CD14-positive monocyte (primary cell): ENCODE measurements around the gene BCAR3. TPM values are rescaled to one million over a fixed set of nuclear protein-coding genes. Genes with fewer than 3 reads are reported as not detected.

Source experiments
- DNase-seq, 3 donors: peaks; one replicate each; pipeline ENCODE4 v3.0.0-alpha.2; 2011 to 2022
- H2AFZ ChIP-seq: 2 replicates; pipeline ENCODE4 v1.6.0; 2012; ENCODE audit warnings: mild to moderate bottlenecking, low read depth, low read length, inconsistent platforms; ENCODE audit not compliant: insufficient read depth, poor library complexity, severe bottlenecking
- H3K27ac ChIP-seq, 2 donors: 1 replicate in 1 of 2; 2 replicates in 1 of 2; pipeline ENCODE4 v1.5.1; 2012 to 2013; ENCODE audit warnings: low read length in 2 of 2, control low read depth in 1 of 2, inconsistent platforms in 1 of 2, low read depth in 1 of 2, mild to moderate bottlenecking in 1 of 2
- H3K27me3 ChIP-seq, 2 donors: one replicate each; pipeline versions ENCODE4 v1.6.0 to v1.6.1; 2011 to 2013; ENCODE audit warnings: low read length in 2 of 2; ENCODE audit not compliant: control insufficient read depth in 2 of 2, insufficient read depth in 2 of 2
- H3K36me3 ChIP-seq, 2 donors: replicated peaks in 1 of 2; 1 replicate in 1 of 2; 2 replicates in 1 of 2; pipeline versions ENCODE4 v1.5.1 to v1.6.1; 2012 to 2013; ENCODE audit warnings: low read length in 2 of 2, control low read depth in 1 of 2, inconsistent platforms in 1 of 2, mild to moderate bottlenecking in 1 of 2; ENCODE audit not compliant: insufficient read depth in 2 of 2, control insufficient read depth in 1 of 2
- H3K4me1 ChIP-seq, 2 donors: 1 replicate in 1 of 2; 2 replicates in 1 of 2; pipeline versions ENCODE4 v1.5.1 to v1.6.1; 2012 to 2013; ENCODE audit warnings: low read length in 2 of 2, control low read depth in 1 of 2, inconsistent platforms in 1 of 2, mild to moderate bottlenecking in 1 of 2, moderate library complexity in 1 of 2; ENCODE audit not compliant: insufficient read depth in 2 of 2, control insufficient read depth in 1 of 2
- H3K4me2 ChIP-seq: replicated peaks from 2 replicates; pipeline ENCODE3; 2012; ENCODE audit warnings: low read length, moderate library complexity, mild to moderate bottlenecking; ENCODE audit not compliant: poor library complexity, severe bottlenecking; ENCODE audit errors: extremely low read depth
- H3K4me3 ChIP-seq, 3 experiments: fragments of 200-600 bp in 1 of 3; sonication (generic) in 1 of 3; replicated peaks in 1 of 3; 1 replicate in 2 of 3; 2 replicates in 1 of 3; pipeline ENCODE4 v1.5.1; 2011 to 2013; ENCODE audit warnings: low read length in 3 of 3, mild to moderate bottlenecking in 3 of 3, control low read depth in 2 of 3, low read depth in 2 of 3, inconsistent platforms in 1 of 3, moderate library complexity in 1 of 3
- H3K79me2 ChIP-seq: 2 replicates; pipeline ENCODE4 v1.6.0; 2012; ENCODE audit warnings: mild to moderate bottlenecking, control low read depth, inconsistent platforms, low read length, moderate library complexity; ENCODE audit not compliant: insufficient read depth
- H3K9ac ChIP-seq: 2 replicates; pipeline ENCODE4 v1.6.0; 2017; ENCODE audit warnings: low read length, mild to moderate bottlenecking; ENCODE audit not compliant: insufficient read depth, poor library complexity, severe bottlenecking
- H3K9me3 ChIP-seq, 2 donors: replicated peaks in 1 of 2; 1 replicate in 1 of 2; 2 replicates in 1 of 2; pipeline versions ENCODE4 v1.5.1 to v1.6.1; 2012 to 2013; ENCODE audit warnings: low read length in 2 of 2, control low read depth in 1 of 2; ENCODE audit not compliant: control insufficient read depth in 1 of 2, insufficient read depth in 1 of 2
- H4K20me1 ChIP-seq: 2 replicates; pipeline ENCODE4 v1.6.0; 2012; ENCODE audit warnings: mild to moderate bottlenecking, low read length, control low read depth, moderate library complexity; ENCODE audit not compliant: insufficient read depth
- H3K27ac Mint-ChIP-seq, 7 donors: one replicate each; pipeline ENCODE4 v1.8.0; 2020; ENCODE audit warnings: mild to moderate bottlenecking in 7 of 7, mixed read lengths in 7 of 7, moderate library complexity in 6 of 7, inconsistent platforms in 2 of 7
- H3K27me3 Mint-ChIP-seq, 3 donors: one replicate each; pipeline ENCODE4 v1.8.0; 2021 to 2022; ENCODE audit warnings: low read depth in 3 of 3, mild to moderate bottlenecking in 3 of 3, mixed read lengths in 3 of 3, moderate library complexity in 3 of 3, inconsistent platforms in 1 of 3
- H3K36me3 Mint-ChIP-seq, 2 donors: one replicate each; pipeline ENCODE4 v1.8.0; 2020; ENCODE audit warnings: mixed read lengths in 2 of 2, inconsistent platforms in 1 of 2, mild to moderate bottlenecking in 1 of 2
- H3K4me1 Mint-ChIP-seq: one replicate; pipeline ENCODE4 v1.8.0; 2020; ENCODE audit warnings: mild to moderate bottlenecking, mixed read lengths
- H3K4me3 Mint-ChIP-seq, 2 donors: one replicate each; pipeline ENCODE4 v1.8.0; 2020; ENCODE audit warnings: mild to moderate bottlenecking in 2 of 2, mixed read lengths in 2 of 2, moderate library complexity in 1 of 2
- H3K9me3 Mint-ChIP-seq, 7 donors: one replicate each; pipeline ENCODE4 v1.8.0; 2020 to 2022; ENCODE audit warnings: mixed read lengths in 7 of 7, mild to moderate bottlenecking in 6 of 7, moderate library complexity in 6 of 7, inconsistent platforms in 2 of 7
- WGBS: methylation state at CpG from one replicate; pipeline ENCODE4 v1.1.5; 2013; ENCODE audit warnings: missing lambda C conversion rate; ENCODE audit not compliant: insufficient coverage; 5-methylcytosine and 5-hydroxymethylcytosine counted together
- intact Hi-C, 2 donors: fragments of 100-400 bp; cut with micrococcal nuclease; formaldehyde crosslinking; loops; one replicate each; pipeline versions ENCODE4 v1.15.0 to v1.15.1; 2023
- polyA plus RNA-seq, 3 donors: library from polyadenylated mRNA; depleted of rRNA in 1 of 3; unstranded in 2 of 3; stranded (reverse) in 1 of 3; fragments of 300-500 nt in 2 of 3; fragments of >200 nt in 1 of 3; fragmentation: Illumina TruSeq in 2 of 3; gene quantifications; 1 replicate in 2 of 3; 2 replicates in 1 of 3; pipeline ENCODE4 v1.2.3, GENCODE V29; 2012 to 2021
- TF ChIP-seq, protein P1 (sequence below): fragments of 200-600 bp; IDR thresholded peaks from one replicate; pipeline ENCODE4 v1.8.0; 2022; ENCODE audit warnings: antibody characterized with exemption, mild to moderate bottlenecking

BCAR3 gene
- polyA plus RNA-seq, 3 donors: 0.05 to 0.41 TPM; not detected in 1

DNA sequence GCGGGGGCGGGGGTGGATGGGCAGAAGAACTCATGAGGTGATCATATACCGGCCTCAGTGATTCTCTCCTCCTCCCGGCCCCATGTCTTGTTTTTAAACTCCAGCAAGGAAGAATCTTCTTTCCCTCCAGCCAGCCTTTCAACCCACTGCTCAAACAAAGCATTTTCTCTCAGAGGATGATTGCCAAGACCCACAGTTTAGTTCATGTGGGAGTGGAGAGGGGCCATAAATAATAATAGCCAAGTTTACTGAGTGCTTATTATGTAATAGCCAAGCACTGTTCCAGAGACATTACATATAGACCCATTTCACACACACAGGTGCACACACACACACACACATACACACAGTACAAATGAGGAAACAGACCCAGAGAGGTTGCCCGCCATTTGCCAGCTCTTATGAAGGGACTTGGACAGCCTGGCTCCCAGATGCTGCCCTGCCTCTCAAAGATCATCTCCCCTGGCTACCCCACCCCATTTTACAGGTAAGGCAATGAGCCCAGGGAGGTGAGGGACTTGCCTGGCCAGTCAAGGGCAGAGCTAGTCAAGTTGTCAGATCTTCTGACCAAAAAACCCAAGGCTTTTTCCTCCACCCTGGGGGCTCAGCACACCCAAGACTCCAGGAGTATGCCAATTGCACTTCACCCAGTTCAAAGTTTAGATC, 18.0 kb upstream of the BCAR3 start:
- TF ChIP-seq, protein P1, sequence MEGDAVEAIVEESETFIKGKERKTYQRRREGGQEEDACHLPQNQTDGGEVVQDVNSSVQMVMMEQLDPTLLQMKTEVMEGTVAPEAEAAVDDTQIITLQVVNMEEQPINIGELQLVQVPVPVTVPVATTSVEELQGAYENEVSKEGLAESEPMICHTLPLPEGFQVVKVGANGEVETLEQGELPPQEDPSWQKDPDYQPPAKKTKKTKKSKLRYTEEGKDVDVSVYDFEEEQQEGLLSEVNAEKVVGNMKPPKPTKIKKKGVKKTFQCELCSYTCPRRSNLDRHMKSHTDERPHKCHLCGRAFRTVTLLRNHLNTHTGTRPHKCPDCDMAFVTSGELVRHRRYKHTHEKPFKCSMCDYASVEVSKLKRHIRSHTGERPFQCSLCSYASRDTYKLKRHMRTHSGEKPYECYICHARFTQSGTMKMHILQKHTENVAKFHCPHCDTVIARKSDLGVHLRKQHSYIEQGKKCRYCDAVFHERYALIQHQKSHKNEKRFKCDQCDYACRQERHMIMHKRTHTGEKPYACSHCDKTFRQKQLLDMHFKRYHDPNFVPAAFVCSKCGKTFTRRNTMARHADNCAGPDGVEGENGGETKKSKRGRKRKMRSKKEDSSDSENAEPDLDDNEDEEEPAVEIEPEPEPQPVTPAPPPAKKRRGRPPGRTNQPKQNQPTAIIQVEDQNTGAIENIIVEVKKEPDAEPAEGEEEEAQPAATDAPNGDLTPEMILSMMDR: no peak
- H3K79me2 ChIP-seq: no peaks in the 10 kb centered on the region
- H3K27ac Mint-ChIP-seq: no peak overlapping the region
- H3K4me1 Mint-ChIP-seq: peaks cover 23% of the 10 kb centered on the region
- DNase-seq: no peak
- intact Hi-C loops: no loop called here
- H3K36me3 Mint-ChIP-seq: no peaks in the 10 kb centered on the region
- H3K27ac ChIP-seq: no peak overlapping the region
- H3K4me3 ChIP-seq: no peak overlapping the region
- no peak overlapping the region for H2AFZ ChIP-seq
- no peaks in the 10 kb centered on the region for H4K20me1 ChIP-seq
- peaks cover 0 to 3% (median 2%) of the 10 kb centered on the region in 3 donors for H3K27me3 Mint-ChIP-seq
- H3K36me3 ChIP-seq: no peaks in the 10 kb centered on the region
- H3K9me3 ChIP-seq: no peaks in the 10 kb centered on the region
- no peak overlapping the region for H3K4me2 ChIP-seq
- peaks cover 31 to 33% of the 10 kb centered on the region in 2 donors for H3K4me1 ChIP-seq
- no peak overlapping the region for H3K4me3 Mint-ChIP-seq
- no peak overlapping the region for H3K9ac ChIP-seq
- 100% methylated on average over 1 of the region's 5 CpGs for WGBS
- H3K27me3 ChIP-seq: no peaks in the 10 kb centered on the region
- H3K9me3 Mint-ChIP-seq: no peaks in the 10 kb centered on the region

DNA sequence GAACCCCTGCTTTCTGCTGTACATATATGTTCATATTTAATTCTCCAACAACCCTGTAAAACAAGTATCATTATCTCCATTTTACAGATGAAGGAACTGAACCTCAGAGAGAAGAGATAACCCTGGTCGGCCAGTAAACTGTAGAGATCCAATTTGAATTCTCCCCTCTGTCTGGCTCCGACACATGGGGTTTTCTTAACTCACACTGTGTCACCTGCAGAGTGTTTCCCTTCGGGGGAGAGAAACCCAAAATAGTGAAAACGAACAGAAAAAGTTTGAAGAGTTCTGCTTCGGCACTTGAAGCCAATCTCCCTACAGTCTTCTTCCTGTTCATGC, 17.4 kb upstream of the BCAR3 start:
- no peak overlapping the region for H3K4me3 Mint-ChIP-seq
- H3K9me3 ChIP-seq: no peaks in the 10 kb centered on the region
- H3K4me2 ChIP-seq: no peak overlapping the region
- H2AFZ ChIP-seq: no peak overlapping the region
- no peaks in the 10 kb centered on the region for H3K9me3 Mint-ChIP-seq
- H3K79me2 ChIP-seq: no peaks in the 10 kb centered on the region
- TF ChIP-seq, protein P1: no peak
- intact Hi-C loops: no loop called here
- peaks cover 0 to 3% (median 2%) of the 10 kb centered on the region in 3 donors for H3K27me3 Mint-ChIP-seq
- H4K20me1 ChIP-seq: no peaks in the 10 kb centered on the region
- no peak for DNase-seq
- no peaks in the 10 kb centered on the region for H3K36me3 ChIP-seq
- WGBS: 88% methylated on average over 3 of the region's 5 CpGs
- H3K9ac ChIP-seq: no peak overlapping the region
- H3K27ac ChIP-seq: no peak overlapping the region
- H3K27me3 ChIP-seq: no peaks in the 10 kb centered on the region
- no peaks in the 10 kb centered on the region for H3K36me3 Mint-ChIP-seq
- H3K27ac Mint-ChIP-seq: no peak overlapping the region
- H3K4me3 ChIP-seq: no peak overlapping the region
- peaks cover 25 to 27% of the 10 kb centered on the region in 2 donors for H3K4me1 ChIP-seq
- H3K4me1 Mint-ChIP-seq: peaks cover 17% of the 10 kb centered on the region
